ENCODE data around the gene NISCH. TPM values are rescaled to one million over a fixed set of nuclear protein-coding genes. Genes with fewer than 3 reads are reported as not detected.

The NISCH gene
- total RNA-seq, 1 experiment from 2014 or later = 104 TPM

GRCh38 chr3:52473026-52473425 is 17.6 kb downstream of the NISCH start:
- Mint-ChIP-seq H3K4me1 (peaks cover 0 to 6% of the 10 kb centered on the region in 2 experiments; a peak in 2 of 4 replicates), H3K27me3 (ENCODE audit: low read depth) (no peaks in the 10 kb centered on the region), H3K9me3 (no peaks in the 10 kb centered on the region), H3K27ac (no peak overlapping the region), H3K4me3 (no peak overlapping the region), H3K36me3 (ENCODE audit: insufficient read depth in 1 of 3, low read depth in 3 of 3) (peaks cover 40 to 78% (median 74%) of the 10 kb centered on the region in 3 experiments)
- Histone ChIP-seq H2BK5ac (ENCODE audit: insufficient read length, low read length) (no peak overlapping the region), H2AFZ (ENCODE audit: low read length) (no peak overlapping the region), H3K23me2 (ENCODE audit: insufficient read length, low read depth, low read length, poor library complexity, severe bottlenecking) (no peaks in the 10 kb centered on the region), H3K27me3 (ENCODE audit: insufficient read depth, low read length) (no peaks in the 10 kb centered on the region), H3K56ac (ENCODE audit: insufficient read length, low read depth, low read length) (no peak overlapping the region), H4K8ac (replicated peaks; ENCODE audit: insufficient read length, low read depth, low read length) (no peak overlapping the region), H3K4ac (ENCODE audit: low read depth, low read length) (no peak overlapping the region), H2BK15ac (ENCODE audit: low read depth, low read length) (no peak overlapping the region), H3T11ph (ENCODE audit: low read length) (no peak overlapping the region), H3K23ac (ENCODE audit: insufficient read length, low read depth, low read length) (no peak overlapping the region), H4K20me1 (ENCODE audit: control insufficient read depth, insufficient read depth, insufficient read length) (no peaks in the 10 kb centered on the region), H3K27ac (ENCODE audit: insufficient read length, low read depth, low read length) (no peak overlapping the region), H3K18ac (ENCODE audit: insufficient read length, low read depth, low read length) (no peak overlapping the region), H4K5ac (ENCODE audit: insufficient read length, low read depth, low read length) (no peak overlapping the region), H3K4me2 (ENCODE audit: insufficient read depth, insufficient read length, low read length) (no peak overlapping the region), H3K9ac (ENCODE audit: extremely low read depth, insufficient read length, low read length) (no peak overlapping the region), H2AK5ac (ENCODE audit: insufficient read length, low read length) (no peak overlapping the region), H3K4me1 (ENCODE audit: insufficient read depth, low read length) (no peaks in the 10 kb centered on the region), H2BK12ac (ENCODE audit: insufficient read length, low read depth, low read length) (no peak overlapping the region), H4K91ac (ENCODE audit: insufficient read length, low read depth, low read length) (no peak overlapping the region), H2BK120ac (ENCODE audit: low read depth, low read length, poor library complexity, severe bottlenecking) (no peak overlapping the region), H3K9me3 (ENCODE audit: control insufficient read depth, low read depth, low read length) (no peaks in the 10 kb centered on the region), H2BK20ac (ENCODE audit: low read depth, low read length, poor library complexity, severe bottlenecking) (no peak overlapping the region), H3K79me1 (ENCODE audit: insufficient read depth, low read depth, low read length, poor library complexity, severe bottlenecking) (no peaks in the 10 kb centered on the region), H3K79me2 (ENCODE audit: insufficient read depth, low read length) (no peaks in the 10 kb centered on the region), H3K14ac (ENCODE audit: insufficient read depth, low read length) (no peak overlapping the region)
- DNase-seq = no peak
- no peak for TF ChIP-seq CTCF (conservative IDR thresholded peaks at IDR 0.05)
- WGBS (ENCODE audit: extremely low coverage, insufficient read length, low lambda C conversion rate) = no CpG with 5 or more reads among the region's 5 CpGs

Data from H9 (cell line).